NCI-H2227 (cell line): ENCODE measurements around the gene EIF2A.

Source experiments
- DNase-seq: peaks from one replicate; lab custom pipeline; 2025; ENCODE audit not compliant: unreplicated experiment; lab: John Stamatoyannopoulos, UW

Gene EIF2A

GRCh38 chr3:150631515-150632221, 85.1 kb downstream of the EIF2A start:
- DNase-seq = no peak

- no peak for DNase-seq
Measured at GRCh38 chr3:150635076-150635475, 88.5 kb downstream of the EIF2A start.

- DNase-seq = no peak
Measured at GRCh38 chr3:150635526-150635925, 88.9 kb downstream of the EIF2A start.
